Fibroblast of villous mesenchyme (primary cell): Measurements from ENCODE around the gene UNG. TPM values are rescaled to one million over a fixed set of nuclear protein-coding genes. Genes with fewer than 3 reads are reported as not detected.

Experiments
- DNase-seq: peaks from one replicate; pipeline ENCODE4 v3.0.0-alpha.2; 2010; ENCODE audit warnings: low read depth
- H3K4me3 ChIP-seq: 2 replicates; pipeline ENCODE4 v1.5.1; 2011; ENCODE audit warnings: low read depth, mild to moderate bottlenecking, low read length
- CTCF ChIP-seq: IDR thresholded peaks from 2 replicates; pipeline ENCODE4 v1.5.1; 2012; ENCODE audit warnings: low read depth, mild to moderate bottlenecking, low read length; ENCODE audit not compliant: insufficient read depth
- total RNA-seq: library from RNA; depleted of rRNA; stranded (reverse); fragments of >200 nt; gene quantifications from 2 replicates; pipeline ENCODE4 v1.2.3, GENCODE V29; 2012

UNG gene
- total RNA-seq, 1 donor: 31.5 TPM

DNA sequence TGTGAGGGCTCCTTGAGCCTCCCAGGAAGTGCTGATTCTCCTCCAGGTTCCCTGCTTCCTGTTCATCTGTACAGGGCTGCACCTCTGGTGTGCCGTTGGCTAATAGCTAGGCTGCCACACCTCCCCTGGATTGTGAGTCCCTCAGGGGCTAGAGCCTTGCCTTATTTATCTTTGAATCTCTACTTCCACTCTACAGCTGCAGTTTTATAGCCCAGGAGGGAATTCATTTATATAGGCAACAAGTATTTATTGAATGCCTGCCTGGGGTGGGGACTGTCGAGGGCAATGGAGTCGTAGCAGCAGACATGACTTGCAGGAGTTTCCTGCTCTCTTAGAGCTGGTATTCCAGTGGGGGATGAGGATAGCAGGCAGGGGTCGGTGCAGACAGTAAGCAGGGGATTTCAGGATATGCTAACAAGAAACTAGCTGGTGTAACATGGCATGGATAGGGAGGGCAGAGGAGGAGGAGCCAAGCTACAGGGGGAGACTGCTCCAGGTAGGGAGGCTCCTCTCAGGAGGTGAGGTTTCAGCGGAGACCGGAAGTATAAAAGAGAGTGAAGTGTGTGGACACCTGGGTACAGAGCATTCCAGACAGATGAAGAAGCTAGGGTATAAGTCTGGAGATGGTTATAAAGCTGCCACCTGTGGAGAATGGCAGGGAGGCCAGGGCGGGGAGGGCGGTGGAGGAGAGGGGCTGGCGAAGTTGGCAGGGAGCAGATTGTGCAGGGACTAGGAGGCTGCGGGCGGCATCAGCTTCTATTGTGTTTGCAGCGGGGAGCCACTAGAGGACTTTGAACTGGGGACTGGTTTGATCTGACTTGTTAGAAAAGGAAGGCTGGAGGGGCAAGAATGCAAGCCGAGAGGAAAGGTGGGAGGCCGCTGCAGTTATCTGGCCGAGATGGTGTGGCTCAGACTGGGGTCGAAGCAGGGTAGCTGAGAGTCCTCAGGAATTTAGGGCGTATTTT, 27.8 kb upstream of the UNG start:
- no peak for DNase-seq
- TF ChIP-seq CTCF: no peak
- no peak overlapping the region for H3K4me3 ChIP-seq

GRCh38 chr12:109074866-109075265, 22.5 kb upstream of the UNG start:
- DNase-seq: no peak
- no peak overlapping the region for H3K4me3 ChIP-seq
- no peak for TF ChIP-seq CTCF

DNA sequence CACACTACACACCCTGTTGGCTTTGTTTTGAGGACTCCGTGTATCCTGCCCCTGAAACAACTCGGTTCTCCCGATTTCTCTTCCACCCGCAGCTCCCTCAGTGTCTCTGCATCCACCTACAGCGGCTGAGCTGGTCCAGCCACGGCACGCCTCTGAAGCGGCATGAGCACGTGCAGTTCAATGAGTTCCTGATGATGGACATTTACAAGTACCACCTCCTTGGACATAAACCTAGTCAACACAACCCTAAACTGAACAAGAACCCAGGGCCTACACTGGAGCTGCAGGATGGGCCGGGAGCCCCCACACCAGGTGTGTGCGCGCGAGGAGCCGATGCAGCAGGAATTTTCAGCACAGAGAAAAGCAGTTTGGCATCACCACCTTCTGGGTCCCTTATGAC, 14.6 kb upstream of the UNG start:
- no peak for TF ChIP-seq CTCF
- H3K4me3 ChIP-seq: no peak overlapping the region
- no peak for DNase-seq

DNA sequence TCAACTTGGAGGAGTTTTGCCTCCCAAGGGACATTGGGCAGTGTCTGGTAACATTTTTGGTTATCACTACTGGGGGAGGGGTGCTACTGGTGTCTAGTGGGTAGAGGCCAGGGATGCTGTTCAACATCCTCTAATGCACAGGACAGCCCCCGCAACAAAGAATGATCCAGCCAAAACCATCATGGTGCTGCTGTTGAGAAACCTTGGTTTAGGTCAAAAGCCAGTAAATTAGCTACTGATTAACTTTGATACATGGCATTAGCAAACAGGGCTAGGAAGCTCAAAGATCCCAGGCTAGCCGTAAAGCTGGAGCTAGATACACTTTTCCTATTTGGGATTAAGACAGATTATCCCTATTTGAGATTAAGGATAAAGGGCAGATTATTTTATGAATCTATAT, 13.0 kb upstream of the UNG start:
- no peak for DNase-seq
- TF ChIP-seq CTCF: no peak

DNA sequence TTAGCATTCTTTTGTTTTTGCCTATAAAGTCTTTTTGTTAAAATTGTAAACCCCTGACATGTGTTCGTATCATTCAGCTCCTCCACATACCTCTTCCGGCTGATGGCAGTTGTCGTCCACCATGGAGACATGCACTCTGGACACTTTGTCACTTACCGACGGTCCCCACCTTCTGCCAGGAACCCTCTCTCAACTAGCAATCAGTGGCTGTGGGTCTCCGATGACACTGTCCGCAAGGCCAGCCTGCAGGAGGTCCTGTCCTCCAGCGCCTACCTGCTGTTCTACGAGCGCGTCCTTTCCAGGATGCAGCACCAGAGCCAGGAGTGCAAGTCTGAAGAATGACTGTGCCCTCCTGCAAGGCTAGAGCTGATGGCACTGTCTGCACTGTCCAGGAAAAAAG, 11.8 kb upstream of the UNG start:
- TF ChIP-seq CTCF: no peak
- no peak for DNase-seq
- H3K4me3 ChIP-seq: no peak overlapping the region

More for the DNA sequence above, 13.0 kb upstream of the UNG start:
- H3K4me3 ChIP-seq: no peak overlapping the region

DNA sequence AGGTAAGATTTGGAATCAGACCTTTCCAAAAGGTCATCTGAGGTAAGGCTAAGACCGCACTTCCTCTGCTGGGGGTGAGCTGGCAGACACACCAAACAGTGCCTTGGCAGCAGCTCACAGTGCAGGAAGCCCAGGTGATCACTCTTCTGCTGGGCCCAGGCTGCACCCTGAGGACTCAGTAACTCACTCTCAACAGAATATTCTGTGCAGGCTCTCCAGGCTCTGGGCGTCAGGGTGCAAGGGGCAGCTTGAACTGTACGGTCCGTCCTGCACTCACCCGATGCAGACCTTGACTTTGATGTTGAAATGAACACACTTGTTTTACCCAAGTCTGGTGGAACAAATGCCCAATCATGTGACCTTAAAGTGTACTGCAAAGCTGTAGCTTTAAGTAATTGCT, 10.1 kb upstream of the UNG start:
- no peak overlapping the region for H3K4me3 ChIP-seq
- no peak for DNase-seq
- TF ChIP-seq CTCF: no peak
